GM12872 (cell line): ENCODE results near the gene C2orf72.

Experiments used
- CTCF ChIP-seq: IDR thresholded peaks from 3 replicates; pipeline ENCODE4 v1.5.1; 2011; ENCODE audit warnings: low read depth, mild to moderate bottlenecking, low read length, moderate library complexity; ENCODE audit not compliant: insufficient read depth

C2orf72 gene

DNA sequence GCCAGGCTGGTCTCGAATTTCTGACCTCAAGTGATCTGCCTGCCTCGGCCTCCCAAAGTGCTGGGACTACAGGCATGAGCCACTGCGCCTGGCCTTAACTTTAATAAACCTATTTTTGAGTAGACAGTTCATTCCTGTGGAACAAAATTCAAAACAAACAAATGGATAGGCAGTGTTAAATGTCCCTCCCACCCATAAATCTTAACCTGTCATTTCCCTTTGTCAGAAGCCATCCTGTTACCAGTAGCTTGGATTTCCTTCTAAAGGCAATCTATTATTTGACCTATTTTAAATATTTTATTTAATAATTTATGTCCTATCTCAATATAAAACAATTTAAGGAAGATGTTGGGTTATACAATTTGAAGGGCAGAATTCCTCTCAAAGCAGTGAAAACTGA, 6.6 kb upstream of the C2orf72 start:
- TF ChIP-seq CTCF: no peak

DNA sequence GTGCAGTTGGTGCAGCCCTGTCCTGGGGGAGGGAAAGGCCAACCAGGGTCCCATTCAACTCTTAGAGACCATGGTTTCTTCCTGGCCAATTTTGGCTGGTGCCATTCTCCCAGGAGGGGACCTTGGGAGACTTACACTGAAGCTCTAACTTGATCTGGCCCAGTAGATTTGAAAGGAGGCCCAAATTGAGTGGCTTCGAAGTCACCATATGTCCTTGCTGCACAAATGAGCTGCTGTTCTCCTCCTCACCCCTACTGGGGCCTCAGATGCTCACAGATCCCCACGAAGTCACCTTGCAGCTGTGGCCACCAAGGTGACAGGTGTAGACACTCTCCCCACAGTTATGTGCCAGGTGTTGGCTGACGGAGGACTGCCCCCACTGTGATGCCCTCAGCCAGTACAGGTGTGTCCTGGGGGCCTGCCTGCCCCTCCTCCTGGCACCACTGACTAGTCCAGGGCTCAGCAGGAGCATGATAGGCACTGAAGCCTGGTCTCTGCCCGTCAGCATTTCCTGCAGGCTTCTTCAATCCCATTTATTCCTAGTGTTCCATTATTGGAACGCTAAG, 4.7 kb upstream of the C2orf72 start:
- no peak for TF ChIP-seq CTCF

GRCh38 chr2:231033147-231034132, 3.9 kb upstream of the C2orf72 start:
- no peak for TF ChIP-seq CTCF

- TF ChIP-seq CTCF: no peak
Measured at GRCh38 chr2:231034291-231034882, 2.9 kb upstream of the C2orf72 start.

- TF ChIP-seq CTCF: no peak
Measured at GRCh38 chr2:231036131-231036530, 1.2 kb upstream of the C2orf72 start.

- TF ChIP-seq CTCF: no peak
Measured at GRCh38 chr2:231036578-231037106, 681 bp upstream of the C2orf72 start.
